Loucy (cell line): ENCODE data around the gene ZNG1F.
"Not testable (repeated sequence)": the region's sequence is repeated elsewhere in the genome, so short reads cannot be mapped to it uniquely, and the experiment has no call there.

Experiments
- H2AFZ ChIP-seq: fragments of 200-600 bp; sonication (generic); 2 replicates; pipeline ENCODE4 v1.6.0; 2016; ENCODE audit warnings: antibody characterized with exemption, mild to moderate bottlenecking, low read length, moderate library complexity
- H3F3A ChIP-seq: fragments of 200-600 bp; 2 replicates; pipeline ENCODE4 v1.6.0; 2016; ENCODE audit warnings: antibody characterized with exemption, low read depth, mild to moderate bottlenecking
- H3K27me3 ChIP-seq: fragments of 200-600 bp; sonication (generic); 2 replicates; pipeline ENCODE4 v1.6.1; 2014; ENCODE audit warnings: low read length, mild to moderate bottlenecking; ENCODE audit not compliant: insufficient read depth, poor library complexity, severe bottlenecking
- H3K36me3 ChIP-seq: fragments of 200-600 bp; sonication (generic); 2 replicates; pipeline ENCODE4 v1.6.1; 2016; ENCODE audit warnings: low read length; ENCODE audit not compliant: insufficient read depth
- H3K4me1 ChIP-seq: fragments of 200-600 bp; sonication (generic); 2 replicates; pipeline ENCODE4 v1.5.1; 2014; ENCODE audit warnings: low read length, mild to moderate bottlenecking; ENCODE audit not compliant: insufficient read depth, poor library complexity, severe bottlenecking
- H3K4me2 ChIP-seq: fragments of 200-600 bp; sonication (generic); 2 replicates; pipeline ENCODE4 v1.6.0; 2014; ENCODE audit warnings: antibody characterized with exemption, low read length, low read depth, mild to moderate bottlenecking; ENCODE audit not compliant: poor library complexity, severe bottlenecking
- H3K4me3 ChIP-seq: fragments of 200-600 bp; sonication (generic); 2 replicates; pipeline ENCODE4 v1.5.1; 2014; ENCODE audit warnings: low read length, mild to moderate bottlenecking, mixed read lengths; ENCODE audit not compliant: poor library complexity, severe bottlenecking
- H3K79me2 ChIP-seq: fragments of 200-600 bp; sonication (generic); 2 replicates; pipeline ENCODE4 v1.6.1; 2014; ENCODE audit warnings: low read length; ENCODE audit not compliant: insufficient read depth
- H3K9ac ChIP-seq: fragments of 200-600 bp; sonication (generic); 2 replicates; pipeline ENCODE4 v1.6.0; 2014; ENCODE audit warnings: mild to moderate bottlenecking, low read depth, low read length, moderate library complexity; ENCODE audit not compliant: poor library complexity, severe bottlenecking
- H3K9me2 ChIP-seq: fragments of 200-600 bp; sonication (generic); replicated peaks from 2 replicates; pipeline ENCODE4 v1.6.1; 2016; ENCODE audit warnings: low read depth, low read length, mixed read lengths
- H3K9me3 ChIP-seq: fragments of 200-600 bp; sonication (generic); 2 replicates; pipeline ENCODE4 v1.6.1; 2014; ENCODE audit warnings: mild to moderate bottlenecking, antibody characterized with exemption, low read length, low read depth; ENCODE audit not compliant: insufficient read depth
- H4K20me1 ChIP-seq: fragments of 200-600 bp; sonication (generic); 2 replicates; pipeline ENCODE4 v1.6.0; 2014; ENCODE audit warnings: antibody characterized with exemption, low read length, mild to moderate bottlenecking; ENCODE audit not compliant: insufficient read depth, poor library complexity, severe bottlenecking

Gene ZNG1F

GRCh38 chr9:41105557-41106253, 83.4 kb downstream of the ZNG1F start:
- not testable (repeated sequence) for H3K36me3 ChIP-seq, H4K20me1 ChIP-seq, H3K4me2 ChIP-seq, H3K4me3 ChIP-seq, H3K9ac ChIP-seq, H3K4me1 ChIP-seq, H3K9me3 ChIP-seq, H2AFZ ChIP-seq, H3K27me3 ChIP-seq, H3F3A ChIP-seq, H3K79me2 ChIP-seq, H3K9me2 ChIP-seq

- not testable (repeated sequence) for H3K36me3 ChIP-seq, H3K4me2 ChIP-seq, H3K4me1 ChIP-seq, H3K27me3 ChIP-seq, H3K9me2 ChIP-seq, H3F3A ChIP-seq, H3K9me3 ChIP-seq, H3K79me2 ChIP-seq, H3K9ac ChIP-seq, H2AFZ ChIP-seq, H4K20me1 ChIP-seq, H3K4me3 ChIP-seq
Observed at GRCh38 chr9:41104542-41104941, 84.6 kb downstream of the ZNG1F start.

- not testable (repeated sequence) for H2AFZ ChIP-seq, H3K27me3 ChIP-seq, H3K9ac ChIP-seq, H3K9me3 ChIP-seq, H3F3A ChIP-seq, H3K79me2 ChIP-seq, H3K4me2 ChIP-seq, H4K20me1 ChIP-seq, H3K4me1 ChIP-seq, H3K36me3 ChIP-seq, H3K4me3 ChIP-seq, H3K9me2 ChIP-seq
Observed at GRCh38 chr9:41100508-41100907, 88.6 kb downstream of the ZNG1F start.

GRCh38 chr9:41098759-41099158, 90.4 kb downstream of the ZNG1F start:
- not testable (repeated sequence) for H3K9ac ChIP-seq, H3K79me2 ChIP-seq, H3K4me3 ChIP-seq, H2AFZ ChIP-seq, H4K20me1 ChIP-seq, H3K4me2 ChIP-seq, H3K4me1 ChIP-seq, H3K9me3 ChIP-seq, H3K9me2 ChIP-seq, H3K27me3 ChIP-seq, H3F3A ChIP-seq, H3K36me3 ChIP-seq

GRCh38 chr9:41095060-41095459, 94.1 kb downstream of the ZNG1F start:
- not testable (repeated sequence) for H2AFZ ChIP-seq, H3K9me3 ChIP-seq, H3K36me3 ChIP-seq, H3K4me1 ChIP-seq, H3K27me3 ChIP-seq, H3K9me2 ChIP-seq, H3K79me2 ChIP-seq, H4K20me1 ChIP-seq, H3K4me3 ChIP-seq, H3F3A ChIP-seq, H3K4me2 ChIP-seq, H3K9ac ChIP-seq

GRCh38 chr9:41094010-41094773, 94.9 kb downstream of the ZNG1F start:
- not testable (repeated sequence) for H3K4me1 ChIP-seq, H4K20me1 ChIP-seq, H3K4me3 ChIP-seq, H3K4me2 ChIP-seq, H2AFZ ChIP-seq, H3K9me3 ChIP-seq, H3F3A ChIP-seq, H3K79me2 ChIP-seq, H3K27me3 ChIP-seq, H3K36me3 ChIP-seq, H3K9ac ChIP-seq, H3K9me2 ChIP-seq

GRCh38 chr9:41090922-41091321, 98.2 kb downstream of the ZNG1F start:
- not testable (repeated sequence) for H4K20me1 ChIP-seq, H3K9ac ChIP-seq, H3K4me2 ChIP-seq, H3K4me3 ChIP-seq, H3K4me1 ChIP-seq, H2AFZ ChIP-seq, H3K9me2 ChIP-seq, H3K36me3 ChIP-seq, H3K27me3 ChIP-seq, H3K9me3 ChIP-seq, H3K79me2 ChIP-seq, H3F3A ChIP-seq
